ENCODE data around the gene CENPP.
A peak's percentile ranks its signal among the peaks of the same experiment; 100 is the strongest.

Gene CENPP

GRCh38 chr9:92444841-92445240 is 119.1 kb downstream of the CENPP start:
- POLR2A ChIA-PET (ENCODE audit: low non-redundant PET), result no interaction called here
- CTCF ChIA-PET, result interaction anchor here (0.8 kb wide), 1 partner anchor 12 kb away, joined by 7 read pairs; no protein-coding TSS in a partner anchor
- H3K27ac ChIP-seq, result no peak overlapping the region
- DNase-seq (ENCODE audit: low spot score), result no peak
- TF ChIP-seq, protein P1, sequence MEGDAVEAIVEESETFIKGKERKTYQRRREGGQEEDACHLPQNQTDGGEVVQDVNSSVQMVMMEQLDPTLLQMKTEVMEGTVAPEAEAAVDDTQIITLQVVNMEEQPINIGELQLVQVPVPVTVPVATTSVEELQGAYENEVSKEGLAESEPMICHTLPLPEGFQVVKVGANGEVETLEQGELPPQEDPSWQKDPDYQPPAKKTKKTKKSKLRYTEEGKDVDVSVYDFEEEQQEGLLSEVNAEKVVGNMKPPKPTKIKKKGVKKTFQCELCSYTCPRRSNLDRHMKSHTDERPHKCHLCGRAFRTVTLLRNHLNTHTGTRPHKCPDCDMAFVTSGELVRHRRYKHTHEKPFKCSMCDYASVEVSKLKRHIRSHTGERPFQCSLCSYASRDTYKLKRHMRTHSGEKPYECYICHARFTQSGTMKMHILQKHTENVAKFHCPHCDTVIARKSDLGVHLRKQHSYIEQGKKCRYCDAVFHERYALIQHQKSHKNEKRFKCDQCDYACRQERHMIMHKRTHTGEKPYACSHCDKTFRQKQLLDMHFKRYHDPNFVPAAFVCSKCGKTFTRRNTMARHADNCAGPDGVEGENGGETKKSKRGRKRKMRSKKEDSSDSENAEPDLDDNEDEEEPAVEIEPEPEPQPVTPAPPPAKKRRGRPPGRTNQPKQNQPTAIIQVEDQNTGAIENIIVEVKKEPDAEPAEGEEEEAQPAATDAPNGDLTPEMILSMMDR (conservative IDR thresholded peaks at IDR 0.05; ENCODE audit: low read depth), result no peak

- TF ChIP-seq, protein P1 (conservative IDR thresholded peaks at IDR 0.05; ENCODE audit: low read depth), result no peak
- ChIA-PET POLR2A (ENCODE audit: low non-redundant PET) (no interaction called here), CTCF (interaction anchor here (0.6 to 0.8 kb wide), 3 partner anchors 95 to 308 kb away, joined by 3 to 5 read pairs (median 4); no protein-coding TSS in a partner anchor)
- no peak overlapping the region for H3K27ac ChIP-seq
- DNase-seq (ENCODE audit: low spot score), result no peak
These were observed 120.8 kb downstream of the CENPP start for GRCh38 chr9:92446536-92446935.

DNA sequence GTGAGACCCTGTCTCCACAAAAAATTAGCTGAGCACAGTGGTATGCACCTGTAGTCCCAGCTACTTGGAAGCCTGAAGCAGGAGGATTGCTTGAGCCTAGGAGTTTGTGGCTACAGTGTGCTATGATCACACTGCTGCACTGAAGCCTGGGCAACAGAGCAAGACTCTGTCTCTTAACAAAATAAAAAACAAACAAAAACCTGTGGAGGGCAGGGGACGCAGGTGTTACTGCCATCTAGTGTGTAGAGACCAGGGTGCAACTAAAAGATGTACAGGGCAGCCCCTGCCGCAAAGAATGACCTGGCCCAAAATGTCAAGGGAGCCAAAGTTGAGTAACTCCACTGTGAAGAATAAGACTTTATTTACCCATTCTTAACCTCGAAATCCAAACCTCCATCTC is 129.5 kb downstream of the CENPP start:
- no peak overlapping the region for H3K27ac ChIP-seq
- peak; percentile 35 for DNase-seq (ENCODE audit: low spot score)
- ChIA-PET POLR2A (ENCODE audit: low non-redundant PET) (no interaction called here), CTCF (interaction anchor here (0.6 to 1.0 kb wide), 6 partner anchors 48 to 1000 kb away, joined by 3 to 6 read pairs (median 4); no protein-coding TSS in a partner anchor)
- TF ChIP-seq, protein P1 (conservative IDR thresholded peaks at IDR 0.05; ENCODE audit: low read depth), result peak; percentile 39; the same call in 1 of the 2 replicates

DNA sequence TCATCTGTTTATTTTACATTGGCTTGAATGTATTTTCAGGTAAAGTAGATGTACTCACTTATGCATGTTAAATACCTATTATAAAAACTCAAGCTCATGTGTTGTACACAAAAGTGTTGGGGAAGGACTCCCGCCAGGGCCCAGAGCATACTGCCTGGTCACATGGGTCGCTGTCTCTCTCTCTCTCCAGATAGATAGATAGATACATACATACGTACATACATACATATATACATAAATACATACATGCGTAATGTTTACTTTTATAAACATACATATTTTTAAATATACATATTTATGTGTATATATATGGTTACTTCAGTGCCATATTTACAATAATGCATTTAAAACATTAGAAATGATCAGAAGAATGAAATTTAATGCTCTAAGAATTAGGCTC is 131.8 kb downstream of the CENPP start:
- no peak for DNase-seq (ENCODE audit: low spot score)
- no peak overlapping the region for H3K27ac ChIP-seq
- ChIA-PET POLR2A (ENCODE audit: low non-redundant PET) (no interaction called here), CTCF (no interaction called here)
- TF ChIP-seq, protein P1 (conservative IDR thresholded peaks at IDR 0.05; ENCODE audit: low read depth), result no peak

DNA sequence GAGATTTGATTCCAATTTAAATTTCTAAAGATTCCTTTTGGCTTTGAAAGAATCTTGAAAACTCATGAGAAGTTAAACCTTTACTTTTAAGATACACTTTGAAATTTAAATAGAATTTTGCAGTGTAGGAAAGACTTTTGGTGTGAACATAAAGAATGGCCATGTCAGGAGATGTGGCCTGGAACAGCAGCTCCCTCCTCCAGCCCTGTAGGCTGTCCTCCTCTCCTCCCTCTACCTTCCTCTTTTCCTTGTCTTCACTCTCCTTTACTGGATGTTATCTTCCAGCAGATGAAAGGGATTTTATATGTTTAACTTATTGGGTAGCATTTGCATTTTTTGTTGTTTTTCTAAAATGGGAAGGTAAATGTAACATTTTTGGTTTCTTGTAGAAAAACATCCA is 137.6 kb downstream of the CENPP start:
- ChIA-PET POLR2A (ENCODE audit: low non-redundant PET) (no interaction called here), CTCF (interaction anchor here (0.6 to 0.7 kb wide), 2 partner anchors 9 to 350 kb away, joined by 3 to 4 read pairs; no protein-coding TSS in a partner anchor)
- TF ChIP-seq, protein P1 (conservative IDR thresholded peaks at IDR 0.05; ENCODE audit: low read depth), result no peak
- no peak for DNase-seq (ENCODE audit: low spot score)
- no peak overlapping the region for H3K27ac ChIP-seq

- ChIA-PET CTCF (interaction anchor here (0.7 kb wide), 1 partner anchor 10 kb away, joined by 4 read pairs; no protein-coding TSS in a partner anchor), POLR2A (ENCODE audit: low non-redundant PET) (no interaction called here)
- TF ChIP-seq, protein P1 (conservative IDR thresholded peaks at IDR 0.05; ENCODE audit: low read depth), result no peak
- no peak overlapping the region for H3K27ac ChIP-seq
- peak; percentile 65 for DNase-seq (ENCODE audit: low spot score)
These were observed 138.2 kb downstream of the CENPP start for GRCh38 chr9:92463984-92464383.
